Karpas-422 (cell line): ENCODE data around the gene NPIPB5. TPM values are rescaled to one million over a fixed set of nuclear protein-coding genes. Genes with fewer than 3 reads are reported as not detected.
"Not testable (repeated sequence)": the region's sequence is repeated elsewhere in the genome, so short reads cannot be mapped to it uniquely, and the experiment has no call there.

ENCODE experiments used
- DNase-seq: peaks from one replicate; pipeline ENCODE4 v3.0.0-alpha.2; 2015
- H2AFZ ChIP-seq: fragments of 200-600 bp; sonication (generic); 2 replicates; pipeline ENCODE4 v1.6.1; 2014; ENCODE audit warnings: antibody characterized with exemption, low read length, mixed read lengths
- H3K27ac ChIP-seq: fragments of 200-600 bp; sonication (generic); 2 replicates; pipeline ENCODE4 v1.5.1; 2014; ENCODE audit warnings: mild to moderate bottlenecking, low read length, moderate library complexity
- H3K27me3 ChIP-seq: fragments of 200-600 bp; sonication (generic); 2 replicates; pipeline ENCODE4 v1.6.1; 2014; ENCODE audit warnings: low read length, mixed read lengths
- H3K36me3 ChIP-seq: fragments of 200-600 bp; sonication (generic); 2 replicates; pipeline ENCODE4 v1.6.1; 2014; ENCODE audit warnings: low read length, mixed read lengths; ENCODE audit not compliant: insufficient read depth
- H3K4me1 ChIP-seq: fragments of 200-600 bp; sonication (generic); 2 replicates; pipeline ENCODE4 v1.6.1; 2014; ENCODE audit warnings: mild to moderate bottlenecking, low read length, mixed read lengths
- H3K4me2 ChIP-seq: fragments of 200-600 bp; sonication (generic); 2 replicates; pipeline ENCODE4 v1.6.1; 2014; ENCODE audit warnings: low read length, low read depth, mild to moderate bottlenecking; ENCODE audit not compliant: poor library complexity, severe bottlenecking
- H3K4me3 ChIP-seq: fragments of 200-600 bp; sonication (generic); 2 replicates; pipeline ENCODE4 v1.5.1; 2014; ENCODE audit warnings: mild to moderate bottlenecking, antibody characterized with exemption, low read length, mixed read lengths
- H3K79me2 ChIP-seq: fragments of 200-600 bp; sonication (generic); 2 replicates; pipeline ENCODE4 v1.6.1; 2014; ENCODE audit warnings: mild to moderate bottlenecking, low read length, mixed read lengths
- H3K9ac ChIP-seq: fragments of 200-600 bp; sonication (generic); 2 replicates; pipeline ENCODE4 v1.6.0; 2014; ENCODE audit warnings: low read length
- H3K9me2 ChIP-seq: fragments of 200-600 bp; sonication (generic), shearing (Covaris generic); replicated peaks from 2 replicates; pipeline ENCODE4 v1.6.0; 2014; ENCODE audit warnings: mild to moderate bottlenecking, low read length, moderate library complexity; ENCODE audit not compliant: insufficient read depth
- H3K9me3 ChIP-seq: fragments of 300-700, 200-600 bp; sonication (generic); 2 replicates; pipeline ENCODE4 v1.6.1; 2014; ENCODE audit warnings: low read length, mixed read lengths
- H4K20me1 ChIP-seq: fragments of 200-600 bp; sonication (generic); 2 replicates; pipeline ENCODE4 v1.6.1; 2014; ENCODE audit warnings: mild to moderate bottlenecking, antibody characterized with exemption, low read length, low read depth; ENCODE audit not compliant: insufficient read depth
- small RNA-seq: library from RNA; depleted of rRNA; stranded (forward); fragments of <200 nt; gene quantifications from one replicate; pipeline ENCODE3, GENCODE V24; 2014
- total RNA-seq: library from RNA; depleted of rRNA; stranded (reverse); fragments of >200 nt; shearing (Covaris generic); gene quantifications from 2 replicates; pipeline ENCODE4 v1.2.3, GENCODE V29; 2014; ENCODE audit warnings: low replicate concordance; rRNA removed

NPIPB5 gene
- total RNA-seq, 1 experiment from 2014 or later: 207 TPM

DNA sequence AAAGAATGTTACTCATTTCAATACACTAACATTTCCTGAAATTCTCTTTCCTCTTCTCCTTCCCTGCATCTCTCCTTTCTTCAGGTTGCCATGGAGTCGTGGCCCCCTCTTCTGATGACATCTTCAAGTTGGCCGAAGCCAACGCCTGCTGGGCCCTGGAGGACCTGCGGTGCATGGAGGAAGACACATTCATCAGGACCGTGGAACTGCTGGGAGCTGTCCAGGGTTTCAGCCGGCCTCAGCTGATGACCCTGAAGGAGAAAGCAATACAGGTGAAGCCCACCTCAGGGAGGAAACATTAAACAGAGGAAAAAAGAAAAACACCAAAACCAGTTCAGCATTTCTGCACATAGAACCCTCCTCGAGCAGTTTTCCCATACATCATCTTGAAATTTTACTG lies 46.1 kb downstream of the NPIPB5 start:
- H3K79me2 ChIP-seq, DNase-seq, H3K4me3 ChIP-seq, H3K9me2 ChIP-seq, H3K9ac ChIP-seq, H3K4me1 ChIP-seq, H3K27me3 ChIP-seq, H3K27ac ChIP-seq, H3K9me3 ChIP-seq, H2AFZ ChIP-seq, H4K20me1 ChIP-seq, H3K36me3 ChIP-seq, H3K4me2 ChIP-seq: not testable (repeated sequence)

Small RNA genes lying within 50 kb of the gene (small RNA-seq; reads per million reads assigned to genes)
- not detected for gene AC106788.1

Other genes with a start within 250 kb of the NPIPB5 start
- 54.6 and 81.0 TPM in 2 replicates for gene POLR3E, start 213.5 kb upstream of the NPIPB5 start, total RNA-seq
- gene CDR2, start 136.3 kb upstream of the NPIPB5 start, total RNA-seq: 7.2 and 16.3 TPM in 2 replicates